Small intestine (tissue), 7 donors: ENCODE data around the gene STX8. TPM values are rescaled to one million over a fixed set of nuclear protein-coding genes. Genes with fewer than 3 reads are reported as not detected.

Source experiments
- DNase-seq, 2 donors: peaks; one replicate each; pipeline versions ENCODE4 v3.0.0 to v3.0.0-alpha.2; 2013
- FAIRE-seq: peaks from 2 replicates; lab custom pipeline; 2012; peaks lifted over from hg19 to GRCh38; lab: Jason Lieb, UNC
- H3K27ac ChIP-seq, 3 donors: one replicate each; pipeline ENCODE4 v1.5.1; 2013; ENCODE audit warnings: low read length in 2 of 3, mild to moderate bottlenecking in 2 of 3, control low read depth in 1 of 3, inconsistent platforms in 1 of 3, low read depth in 1 of 3, moderate library complexity in 1 of 3
- H3K27me3 ChIP-seq, 3 donors: one replicate each; pipeline ENCODE4 v1.6.1; 2013; ENCODE audit warnings: low read length in 3 of 3, inconsistent platforms in 1 of 3; ENCODE audit not compliant: control insufficient read depth in 3 of 3, insufficient read depth in 3 of 3
- H3K36me3 ChIP-seq, 3 donors: one replicate each; pipeline ENCODE4 v1.6.1; 2013; ENCODE audit warnings: low read length in 3 of 3, inconsistent platforms in 1 of 3, low read depth in 1 of 3, mild to moderate bottlenecking in 1 of 3, moderate library complexity in 1 of 3; ENCODE audit not compliant: control insufficient read depth in 3 of 3, insufficient read depth in 2 of 3
- H3K4me1 ChIP-seq, 3 donors: one replicate each; pipeline ENCODE4 v1.6.1; 2013; ENCODE audit warnings: low read length in 2 of 3, inconsistent platforms in 1 of 3, low read depth in 1 of 3, mild to moderate bottlenecking in 1 of 3, moderate library complexity in 1 of 3; ENCODE audit not compliant: control insufficient read depth in 3 of 3, insufficient read depth in 2 of 3
- H3K4me3 ChIP-seq, 3 donors: one replicate each; pipeline ENCODE4 v1.5.1; 2013; ENCODE audit warnings: low read length in 3 of 3, control low read depth in 1 of 3, inconsistent platforms in 1 of 3, low read depth in 1 of 3, mild to moderate bottlenecking in 1 of 3, moderate library complexity in 1 of 3
- H3K9me3 ChIP-seq, 2 donors: one replicate each; pipeline ENCODE4 v1.6.1; 2013; ENCODE audit warnings: low read depth in 1 of 2, low read length in 1 of 2; ENCODE audit not compliant: control insufficient read depth in 2 of 2, insufficient read depth in 1 of 2
- WGBS, 3 donors: extraction: QIAGEN DNeasy Blood & Tissue Kit; methylation state at CpG; one replicate each; pipeline ENCODE4 v1.1.7; 2013; 5-methylcytosine and 5-hydroxymethylcytosine counted together
- polyA plus RNA-seq, 4 donors: library from polyadenylated mRNA; stranded (reverse) in 3 of 4; unstranded in 1 of 4; fragments of 200-250 nt in 3 of 4; fragments of 120-200 nt in 1 of 4; gene quantifications; one replicate each; pipeline versions ENCODE4 v1.2.1 to v1.2.3, GENCODE V29; 2013
- donor health status: healthy with polysubstance abuse.
- donor health status: control.
- donor health status: control.
- donor health status: Bipolar disorder and iron deficiency.
- donor health status: healthy.

STX8 gene
- polyA plus RNA-seq, 4 donors, result 35.3 to 72.2 (median 51.8) TPM

GRCh38 chr17:9478889-9479288 is 96.7 kb downstream of the STX8 start:
- FAIRE-seq (no peak), DNase-seq (no peak)
- WGBS, 3 donors, result 97 to 98% (median 98%) methylated on average over 3 of the region's 3 CpGs
- no peak overlapping the region for H3K27ac ChIP-seq
- no peaks in the 10 kb centered on the region for H3K4me1 ChIP-seq
- H3K36me3 ChIP-seq, result peaks cover 0 to 8% (median 0%) of the 10 kb centered on the region in 3 donors
- H3K27me3 ChIP-seq, result no peaks in the 10 kb centered on the region
- no peak overlapping the region for H3K4me3 ChIP-seq
- peaks cover 0 to 1% of the 10 kb centered on the region in 2 donors for H3K9me3 ChIP-seq

GRCh38 chr17:9475101-9475658 is 100.4 kb downstream of the STX8 start:
- 90 to 100% (median 94%) methylated on average over 4 of the region's 4 CpGs for WGBS, 3 donors
- no peak for FAIRE-seq
- no peak for DNase-seq

GRCh38 chr17:9473711-9474110 is 101.9 kb downstream of the STX8 start:
- no peak for DNase-seq
- Histone ChIP-seq H3K27me3 (no peaks in the 10 kb centered on the region), H3K4me1 (no peaks in the 10 kb centered on the region), H3K9me3 (peaks cover 0 to 3% of the 10 kb centered on the region in 2 donors), H3K4me3 (no peak overlapping the region), H3K27ac (no peak overlapping the region), H3K36me3 (peaks cover 0 to 13% (median 0%) of the 10 kb centered on the region in 3 donors)
- no peak for FAIRE-seq
- 74 to 86% (median 85%) methylated on average over 4 of the region's 4 CpGs for WGBS, 3 donors

More at GRCh38 chr17:9475101-9475658, 100.4 kb downstream of the STX8 start:
- H3K4me3 ChIP-seq, result no peak overlapping the region
- no peak overlapping the region for H3K27ac ChIP-seq
- peaks cover 0 to 3% of the 10 kb centered on the region in 2 donors for H3K9me3 ChIP-seq
- no peaks in the 10 kb centered on the region for H3K4me1 ChIP-seq
- no peaks in the 10 kb centered on the region for H3K27me3 ChIP-seq
- peaks cover 0 to 13% (median 0%) of the 10 kb centered on the region in 3 donors for H3K36me3 ChIP-seq

GRCh38 chr17:9472541-9472940 is 103.1 kb downstream of the STX8 start:
- Histone ChIP-seq H3K36me3 (peaks cover 0 to 13% (median 0%) of the 10 kb centered on the region in 3 donors), H3K9me3 (peaks cover 0 to 3% of the 10 kb centered on the region in 2 donors), H3K27ac (peak overlapping the region in 1 of 3 donors; percentile 3), H3K4me1 (no peaks in the 10 kb centered on the region), H3K27me3 (no peaks in the 10 kb centered on the region), H3K4me3 (no peak overlapping the region)
- FAIRE-seq, result no peak
- no peak for DNase-seq
- 79 to 94% (median 92%) methylated on average over 3 of the region's 3 CpGs for WGBS, 3 donors

GRCh38 chr17:9472094-9472493 is 103.5 kb downstream of the STX8 start:
- DNase-seq (no peak), FAIRE-seq (no peak)
- no peak overlapping the region for H3K4me3 ChIP-seq
- H3K36me3 ChIP-seq, result peaks cover 0 to 13% (median 0%) of the 10 kb centered on the region in 3 donors
- H3K9me3 ChIP-seq, result peaks cover 0 to 3% of the 10 kb centered on the region in 2 donors
- H3K27me3 ChIP-seq, result no peaks in the 10 kb centered on the region
- H3K4me1 ChIP-seq, result no peaks in the 10 kb centered on the region
- 87 to 93% (median 90%) methylated on average over 5 of the region's 5 CpGs for WGBS, 3 donors
- peak overlapping the region in 1 of 3 donors; percentile 3 for H3K27ac ChIP-seq

- Histone ChIP-seq H3K4me3 (no peak overlapping the region), H3K9me3 (peaks cover 0 to 3% of the 10 kb centered on the region in 2 donors), H3K36me3 (peaks cover 0 to 11% (median 0%) of the 10 kb centered on the region in 3 donors), H3K27ac (no peak overlapping the region), H3K27me3 (no peaks in the 10 kb centered on the region), H3K4me1 (no peaks in the 10 kb centered on the region)
- peak in 1 of 2 donors; percentile 46 for DNase-seq
- FAIRE-seq, result no peak
- WGBS, 3 donors, result 44 to 79% (median 70%) methylated on average over 4 of the region's 4 CpGs
Measured at GRCh38 chr17:9470171-9470570, 105.4 kb downstream of the STX8 start.

- Histone ChIP-seq H3K27ac (no peak overlapping the region), H3K27me3 (no peaks in the 10 kb centered on the region), H3K4me3 (no peak overlapping the region), H3K36me3 (peaks cover 0 to 11% (median 0%) of the 10 kb centered on the region in 3 donors), H3K9me3 (peaks cover 0 to 2% of the 10 kb centered on the region in 2 donors), H3K4me1 (no peaks in the 10 kb centered on the region)
- 85 to 93% (median 88%) methylated on average over 4 of the region's 4 CpGs for WGBS, 3 donors
- FAIRE-seq (no peak), DNase-seq (no peak)
Measured at GRCh38 chr17:9468937-9469336, 106.7 kb downstream of the STX8 start.

- FAIRE-seq, result no peak
- H3K4me3 ChIP-seq, result no peak overlapping the region
Measured at GRCh38 chr17:9468532-9468931, 107.1 kb downstream of the STX8 start.

More at GRCh38 chr17:9468532-9468931, 107.1 kb downstream of the STX8 start:
- Histone ChIP-seq H3K4me1 (no peaks in the 10 kb centered on the region), H3K9me3 (no peaks in the 10 kb centered on the region), H3K27me3 (no peaks in the 10 kb centered on the region), H3K27ac (no peak overlapping the region), H3K36me3 (peaks cover 0 to 11% (median 0%) of the 10 kb centered on the region in 3 donors)
- WGBS, 3 donors, result 85 to 91% (median 90%) methylated on average over 10 of the region's 10 CpGs
- no peak for DNase-seq
